ENCODE results near the gene ATP2B2.

ATP2B2 gene

GRCh38 chr3:10469441-10470119 is 35.8 kb downstream of the ATP2B2 start:
- no peak for DNase-seq (ENCODE audit: low read depth)

- DNase-seq (ENCODE audit: low read depth) = no peak
Measured at GRCh38 chr3:10468613-10469354, 36.6 kb downstream of the ATP2B2 start.

- no peak for DNase-seq (ENCODE audit: low read depth)
Measured at GRCh38 chr3:10467904-10468612, 37.3 kb downstream of the ATP2B2 start.

GRCh38 chr3:10467204-10467603 is 38.2 kb downstream of the ATP2B2 start:
- no peak for DNase-seq (ENCODE audit: low read depth)

- DNase-seq (ENCODE audit: low read depth) = no peak
Measured at GRCh38 chr3:10466186-10466585, 39.2 kb downstream of the ATP2B2 start.

GRCh38 chr3:10465161-10465560 is 40.2 kb downstream of the ATP2B2 start:
- no peak for DNase-seq (ENCODE audit: low read depth)

- no peak for DNase-seq (ENCODE audit: low read depth)
Measured at GRCh38 chr3:10463533-10464434, 41.6 kb downstream of the ATP2B2 start.

GRCh38 chr3:10462641-10463532 is 42.5 kb downstream of the ATP2B2 start:
- no peak for DNase-seq (ENCODE audit: low read depth)

GRCh38 chr3:10460951-10461545 is 44.3 kb downstream of the ATP2B2 start:
- DNase-seq (ENCODE audit: low read depth) = no peak

GRCh38 chr3:10459954-10460754 is 45.2 kb downstream of the ATP2B2 start:
- DNase-seq (ENCODE audit: low read depth) = peak; percentile 6

- DNase-seq (ENCODE audit: low read depth) = no peak
Measured at GRCh38 chr3:10457560-10457959, 47.8 kb downstream of the ATP2B2 start.

- no peak for DNase-seq (ENCODE audit: low read depth)
Measured at GRCh38 chr3:10456981-10457380, 48.4 kb downstream of the ATP2B2 start.

GRCh38 chr3:10455545-10455914 is 49.9 kb downstream of the ATP2B2 start:
- no peak for DNase-seq (ENCODE audit: low read depth)

GRCh38 chr3:10454907-10455544 is 50.4 kb downstream of the ATP2B2 start:
- DNase-seq (ENCODE audit: low read depth) = no peak

GRCh38 chr3:10453431-10454163 is 51.8 kb downstream of the ATP2B2 start:
- DNase-seq (ENCODE audit: low read depth) = no peak

- DNase-seq (ENCODE audit: low read depth) = no peak
Measured at GRCh38 chr3:10450494-10451440, 54.6 kb downstream of the ATP2B2 start.

- no peak for DNase-seq (ENCODE audit: low read depth)
Measured at GRCh38 chr3:10449436-10449835, 56.0 kb downstream of the ATP2B2 start.
